Smooth muscle cell (in vitro differentiated cells): ENCODE measurements around the gene RANBP1. TPM values are rescaled to one million over a fixed set of nuclear protein-coding genes. Genes with fewer than 3 reads are reported as not detected.

Experiments
- DNase-seq: peaks from one replicate; lab custom pipeline; 2025; ENCODE audit not compliant: unreplicated experiment; lab: John Stamatoyannopoulos, UW
- H2AFZ ChIP-seq: fragments of 200-600 bp; sonication (generic); 2 replicates; pipeline ENCODE4 v1.6.0; 2016; ENCODE audit warnings: antibody characterized with exemption, low read depth, mild to moderate bottlenecking
- H3F3A ChIP-seq: fragments of 200-600 bp; sonication (generic); 2 replicates; pipeline ENCODE4 v1.6.0; 2017; ENCODE audit warnings: antibody characterized with exemption, low read depth
- H3K27ac ChIP-seq: fragments of 200-600 bp; sonication (generic); 2 replicates; pipeline ENCODE4 v1.5.1; 2016; ENCODE audit warnings: low read depth, mild to moderate bottlenecking
- H3K27me3 ChIP-seq: fragments of 200-600 bp; sonication (generic); 2 replicates; pipeline ENCODE4 v1.6.1; 2016; ENCODE audit warnings: low read depth, mild to moderate bottlenecking
- H3K36me3 ChIP-seq: fragments of 200-600 bp; sonication (generic); 2 replicates; pipeline ENCODE4 v1.5.1; 2016; ENCODE audit warnings: low read depth
- H3K4me1 ChIP-seq: fragments of 200-600 bp; sonication (generic); 2 replicates; pipeline ENCODE4 v1.5.1; 2016; ENCODE audit warnings: low read depth
- H3K4me2 ChIP-seq: fragments of 200-600 bp; sonication (generic); 2 replicates; pipeline ENCODE4 v1.6.0; 2016; ENCODE audit warnings: mild to moderate bottlenecking
- H3K4me3 ChIP-seq: fragments of 200-600 bp; sonication (generic); 2 replicates; pipeline ENCODE4 v1.5.1; 2016; ENCODE audit warnings: mild to moderate bottlenecking
- H3K79me2 ChIP-seq: fragments of 200-600 bp; sonication (generic); 2 replicates; pipeline ENCODE4 v1.6.0; 2016; ENCODE audit warnings: low read depth, mild to moderate bottlenecking
- H3K9ac ChIP-seq: fragments of 200-600 bp; sonication (generic); 2 replicates; pipeline ENCODE4 v1.6.0; 2016; ENCODE audit warnings: low read depth
- H3K9me3 ChIP-seq: fragments of 200-600 bp; sonication (generic); replicated peaks from 2 replicates; pipeline ENCODE4 v1.5.1; 2016; ENCODE audit warnings: low read depth
- H4K20me1 ChIP-seq: fragments of 200-600 bp; sonication (generic); 2 replicates; pipeline ENCODE4 v1.6.0; 2016; ENCODE audit warnings: low read depth
- CTCF ChIP-seq: fragments of 200-600 bp; sonication (generic); IDR thresholded peaks from 2 replicates; pipeline ENCODE4 v1.5.1; 2017; ENCODE audit warnings: borderline replicate concordance, mild to moderate bottlenecking, antibody characterized with exemption; ENCODE audit not compliant: insufficient read depth, poor library complexity, severe bottlenecking
- WGBS: methylation state at CpG from one replicate; pipeline ENCODE4 v1.1.7; 2016; ENCODE audit warnings: low lambda C conversion rate; 5-methylcytosine and 5-hydroxymethylcytosine counted together
- polyA plus RNA-seq: library from polyadenylated mRNA; unstranded; fragments of >200 nt; fragmentation: Nextera tagmentation; extraction: Ambion mirVana; gene quantifications from 2 replicates; pipeline ENCODE4 v1.2.1, GENCODE V29; 2016
- total RNA-seq: library from RNA; depleted of rRNA; stranded (reverse); fragments of >200 nt; gene quantifications from 2 replicates; pipeline ENCODE4 v1.2.3, GENCODE V29; 2014

RANBP1 gene
- total and polyA plus RNA-seq, 2 experiments from 2014 or later, result 235 to 331 TPM

- H3K9me3 ChIP-seq, result no peaks in the 10 kb centered on the region
- no peak overlapping the region for H3K27ac ChIP-seq
- TF ChIP-seq CTCF, result no peak
- H3F3A ChIP-seq, result no peaks in the 10 kb centered on the region
- no peaks in the 10 kb centered on the region for H3K27me3 ChIP-seq
- no peak overlapping the region for H3K4me2 ChIP-seq
- no peak overlapping the region for H3K4me3 ChIP-seq
- no peak overlapping the region for H2AFZ ChIP-seq
- no peaks in the 10 kb centered on the region for H3K36me3 ChIP-seq
- no peaks in the 10 kb centered on the region for H3K4me1 ChIP-seq
- no peak overlapping the region for H3K9ac ChIP-seq
- no peaks in the 10 kb centered on the region for H4K20me1 ChIP-seq
- no peaks in the 10 kb centered on the region for H3K79me2 ChIP-seq
- no peak for DNase-seq
- WGBS, result 87% methylated on average over 10 of the region's 10 CpGs
Observed at GRCh38 chr22:20172141-20172613, 56.3 kb downstream of the RANBP1 start.

- no peak overlapping the region for H3K9ac ChIP-seq
- no peak overlapping the region for H3K4me2 ChIP-seq
- H3K9me3 ChIP-seq, result no peaks in the 10 kb centered on the region
- no peak for TF ChIP-seq CTCF
- no peak overlapping the region for H3K4me3 ChIP-seq
- H2AFZ ChIP-seq, result no peak overlapping the region
- H3K27me3 ChIP-seq, result no peaks in the 10 kb centered on the region
- no peaks in the 10 kb centered on the region for H3F3A ChIP-seq
- H3K36me3 ChIP-seq, result no peaks in the 10 kb centered on the region
- H3K4me1 ChIP-seq, result no peaks in the 10 kb centered on the region
- no peaks in the 10 kb centered on the region for H4K20me1 ChIP-seq
- DNase-seq, result no peak
- no peak overlapping the region for H3K27ac ChIP-seq
- no peaks in the 10 kb centered on the region for H3K79me2 ChIP-seq
- 97% methylated on average over 11 of the region's 11 CpGs for WGBS
Observed at GRCh38 chr22:20173246-20173645, 57.3 kb downstream of the RANBP1 start.

- Histone ChIP-seq H2AFZ (no peak overlapping the region), H3K4me3 (no peak overlapping the region), H3K9me3 (no peaks in the 10 kb centered on the region), H3K27me3 (no peaks in the 10 kb centered on the region), H3F3A (no peaks in the 10 kb centered on the region), H3K4me2 (no peak overlapping the region), H3K36me3 (no peaks in the 10 kb centered on the region), H3K4me1 (no peaks in the 10 kb centered on the region), H3K9ac (no peak overlapping the region), H3K79me2 (no peaks in the 10 kb centered on the region), H3K27ac (no peak overlapping the region), H4K20me1 (no peaks in the 10 kb centered on the region)
- WGBS, result 89% methylated on average over 10 of the region's 10 CpGs
- no peak for TF ChIP-seq CTCF
- DNase-seq, result no peak
Observed at GRCh38 chr22:20173772-20174171, 57.9 kb downstream of the RANBP1 start.
